Stomach (tissue), 4 donors: ENCODE results near the gene SLC2A6.

Experiments used
- CTCF ChIP-seq, 7 experiments: fragments of 450-650 bp in 4 of 7; fragments of 200-600 bp in 3 of 7; sonication (generic) in 3 of 7; IDR thresholded peaks; one replicate each; pipeline ENCODE4 v1.5.1; 2016 to 2019; ENCODE audit warnings: antibody characterized with exemption in 7 of 7, control low read depth in 2 of 7, mild to moderate bottlenecking in 1 of 7
- EP300 ChIP-seq: sonication (generic); formaldehyde crosslinking; IDR thresholded peaks from one replicate; pipeline ENCODE4 v1.6.1; 2017; ENCODE audit warnings: antibody characterized with exemption
- POLR2A ChIP-seq, 4 donors: fragments of 450-650 bp; IDR thresholded peaks; one replicate each; pipeline ENCODE4 v1.6.1; 2016; ENCODE audit warnings: antibody characterized with exemption in 4 of 4, control low read depth in 2 of 4, mild to moderate bottlenecking in 1 of 4, moderate library complexity in 1 of 4
- POLR2AphosphoS5 ChIP-seq, 3 donors: sonication (generic); formaldehyde crosslinking; IDR thresholded peaks; one replicate each; pipeline ENCODE4 v1.6.1; 2016; ENCODE audit warnings: antibody characterized with exemption in 3 of 3

- TF ChIP-seq POLR2A (IDR thresholded peaks at IDR 0.05) (no peak), CTCF (IDR thresholded peaks at IDR 0.05) (no peak), POLR2AphosphoS5 (IDR thresholded peaks at IDR 0.05) (no peak), EP300 (no peak)
Observed at GRCh38 chr9:133489253-133490190, 10.6 kb upstream of the SLC2A6 start.
